ENCODE results near the gene PIGL. TPM values are rescaled to one million over a fixed set of nuclear protein-coding genes. Genes with fewer than 3 reads are reported as not detected.

Gene PIGL
- total and polyA plus RNA-seq, 4 donors: 8.9 to 38.1 (median 27.1) TPM

DNA sequence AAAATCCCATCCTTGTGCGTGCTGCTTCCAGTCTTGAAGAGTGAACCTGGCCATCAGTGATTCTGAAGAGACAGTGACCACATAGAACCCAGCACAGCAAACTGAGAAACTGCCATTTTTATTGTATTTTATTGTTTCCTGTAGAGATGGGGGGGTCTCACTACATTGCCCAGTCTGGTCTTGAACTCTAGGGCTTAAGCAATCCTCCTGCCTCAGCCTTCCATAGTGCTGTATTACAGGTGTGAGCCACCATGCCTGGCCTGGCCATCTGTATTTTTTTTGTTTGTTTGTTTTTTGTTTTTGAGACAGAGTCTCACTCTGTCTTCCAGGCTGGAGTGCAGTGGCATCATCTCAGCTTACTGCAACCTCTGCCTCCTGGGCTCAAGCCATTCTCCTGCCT lies 122.4 kb downstream of the PIGL start:
- peaks cover 0 to 2% (median 0%) of the 10 kb centered on the region in 4 donors for H3K9me3 ChIP-seq (ENCODE audit: control insufficient read depth in 4 of 4, insufficient read depth in 3 of 4, low read length in 3 of 4)
- no peak overlapping the region for H3K9ac ChIP-seq (ENCODE audit: insufficient read depth in 1 of 2, low read length in 2 of 2)
- no peak overlapping the region for H3K4me3 ChIP-seq
- no peaks in the 10 kb centered on the region for H3K4me1 ChIP-seq (ENCODE audit: control insufficient read depth in 5 of 5, insufficient read depth in 5 of 5, low read length in 5 of 5)
- no peak for ATAC-seq (ENCODE audit: insufficient read depth, low FRiP score)
- peaks cover 4 to 8% (median 5%) of the 10 kb centered on the region in 4 donors for H3K36me3 ChIP-seq (ENCODE audit: control insufficient read depth in 4 of 4, insufficient read depth in 4 of 4, low read length in 4 of 4)
- WGBS, 2 donors: 96 to 97% methylated on average over 1 of the region's 1 CpG
- no peak for DNase-seq
- H3K27me3 ChIP-seq (ENCODE audit: control insufficient read depth in 3 of 3, insufficient read depth in 3 of 3, low read length in 2 of 3): no peaks in the 10 kb centered on the region
- no peak overlapping the region for H3K27ac ChIP-seq (ENCODE audit: low read depth in 1 of 2, low read length in 1 of 2)
- TF ChIP-seq, protein P1, sequence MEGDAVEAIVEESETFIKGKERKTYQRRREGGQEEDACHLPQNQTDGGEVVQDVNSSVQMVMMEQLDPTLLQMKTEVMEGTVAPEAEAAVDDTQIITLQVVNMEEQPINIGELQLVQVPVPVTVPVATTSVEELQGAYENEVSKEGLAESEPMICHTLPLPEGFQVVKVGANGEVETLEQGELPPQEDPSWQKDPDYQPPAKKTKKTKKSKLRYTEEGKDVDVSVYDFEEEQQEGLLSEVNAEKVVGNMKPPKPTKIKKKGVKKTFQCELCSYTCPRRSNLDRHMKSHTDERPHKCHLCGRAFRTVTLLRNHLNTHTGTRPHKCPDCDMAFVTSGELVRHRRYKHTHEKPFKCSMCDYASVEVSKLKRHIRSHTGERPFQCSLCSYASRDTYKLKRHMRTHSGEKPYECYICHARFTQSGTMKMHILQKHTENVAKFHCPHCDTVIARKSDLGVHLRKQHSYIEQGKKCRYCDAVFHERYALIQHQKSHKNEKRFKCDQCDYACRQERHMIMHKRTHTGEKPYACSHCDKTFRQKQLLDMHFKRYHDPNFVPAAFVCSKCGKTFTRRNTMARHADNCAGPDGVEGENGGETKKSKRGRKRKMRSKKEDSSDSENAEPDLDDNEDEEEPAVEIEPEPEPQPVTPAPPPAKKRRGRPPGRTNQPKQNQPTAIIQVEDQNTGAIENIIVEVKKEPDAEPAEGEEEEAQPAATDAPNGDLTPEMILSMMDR (IDR thresholded peaks at IDR 0.05; ENCODE audit: control extremely low read depth, extremely low read depth): no peak

DNA sequence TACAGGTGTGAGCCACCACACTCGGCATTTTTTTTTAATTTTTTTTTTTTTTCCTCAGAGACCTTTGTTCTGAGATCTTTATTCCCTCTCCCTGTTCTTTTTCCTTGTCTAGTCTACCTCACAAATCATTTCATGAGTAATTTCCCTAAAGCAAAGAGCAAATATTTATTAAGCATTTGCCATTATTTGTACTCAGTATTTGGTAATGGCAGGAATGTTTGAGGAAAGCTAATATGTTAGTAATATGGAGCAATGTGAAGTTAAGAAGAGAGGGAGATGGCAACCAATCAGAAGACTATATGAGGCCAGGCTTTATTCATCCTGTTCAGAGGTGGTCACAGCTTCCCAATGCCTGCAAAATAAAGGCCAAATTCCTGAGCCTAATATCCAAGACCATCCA lies 122.9 kb downstream of the PIGL start:
- WGBS, 2 donors: 74 to 82% methylated on average over 1 of the region's 1 CpG

DNA sequence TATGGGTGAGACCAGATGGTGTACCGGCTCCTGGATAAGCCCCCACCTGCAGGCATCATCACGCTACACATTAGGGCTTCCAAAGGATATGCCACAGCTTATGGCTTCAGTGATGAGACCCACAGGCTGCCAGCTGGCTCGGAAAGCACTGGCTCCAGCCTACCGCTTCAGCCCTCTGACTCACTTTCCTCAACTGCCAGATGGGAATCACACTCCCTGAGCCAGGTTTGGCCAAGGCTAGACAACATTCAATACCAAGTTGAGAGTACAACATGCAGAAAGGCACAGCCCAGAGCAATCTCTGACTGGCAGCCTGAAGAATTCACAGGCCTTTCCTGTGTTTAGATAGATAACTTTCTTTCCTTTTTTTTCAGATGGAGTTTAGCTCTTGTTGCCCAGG lies 126.0 kb downstream of the PIGL start:
- Histone ChIP-seq H3K36me3 (ENCODE audit: control insufficient read depth in 4 of 4, insufficient read depth in 4 of 4, low read length in 4 of 4) (peaks cover 4 to 12% (median 8%) of the 10 kb centered on the region in 4 donors), H3K9ac (ENCODE audit: insufficient read depth in 1 of 2, low read length in 2 of 2) (no peak overlapping the region), H3K4me3 (no peak overlapping the region), H3K4me1 (ENCODE audit: control insufficient read depth in 5 of 5, insufficient read depth in 5 of 5, low read length in 5 of 5) (no peaks in the 10 kb centered on the region), H3K27me3 (ENCODE audit: control insufficient read depth in 3 of 3, insufficient read depth in 3 of 3, low read length in 2 of 3) (no peaks in the 10 kb centered on the region), H3K9me3 (ENCODE audit: control insufficient read depth in 4 of 4, insufficient read depth in 3 of 4, low read length in 3 of 4) (peaks cover 0 to 2% (median 0%) of the 10 kb centered on the region in 4 donors), H3K27ac (ENCODE audit: low read depth in 1 of 2, low read length in 1 of 2) (no peak overlapping the region)
- DNase-seq (no peak), ATAC-seq (ENCODE audit: insufficient read depth, low FRiP score) (no peak)
- 91 to 97% methylated on average over 4 of the region's 4 CpGs for WGBS, 2 donors
- TF ChIP-seq, protein P1 (IDR thresholded peaks at IDR 0.05; ENCODE audit: control extremely low read depth, extremely low read depth): no peak

More for the DNA sequence above, 122.9 kb downstream of the PIGL start:
- Histone ChIP-seq H3K9ac (ENCODE audit: insufficient read depth in 1 of 2, low read length in 2 of 2) (no peak overlapping the region), H3K4me3 (no peak overlapping the region), H3K36me3 (ENCODE audit: control insufficient read depth in 4 of 4, insufficient read depth in 4 of 4, low read length in 4 of 4) (peaks cover 4 to 8% (median 6%) of the 10 kb centered on the region in 4 donors), H3K27me3 (ENCODE audit: control insufficient read depth in 3 of 3, insufficient read depth in 3 of 3, low read length in 2 of 3) (no peaks in the 10 kb centered on the region), H3K4me1 (ENCODE audit: control insufficient read depth in 5 of 5, insufficient read depth in 5 of 5, low read length in 5 of 5) (no peaks in the 10 kb centered on the region), H3K9me3 (ENCODE audit: control insufficient read depth in 4 of 4, insufficient read depth in 3 of 4, low read length in 3 of 4) (peaks cover 0 to 2% (median 0%) of the 10 kb centered on the region in 4 donors), H3K27ac (ENCODE audit: low read depth in 1 of 2, low read length in 1 of 2) (no peak overlapping the region)
- DNase-seq: no peak
- TF ChIP-seq, protein P1 (IDR thresholded peaks at IDR 0.05; ENCODE audit: control extremely low read depth, extremely low read depth): no peak
- ATAC-seq (ENCODE audit: insufficient read depth, low FRiP score): no peak

DNA sequence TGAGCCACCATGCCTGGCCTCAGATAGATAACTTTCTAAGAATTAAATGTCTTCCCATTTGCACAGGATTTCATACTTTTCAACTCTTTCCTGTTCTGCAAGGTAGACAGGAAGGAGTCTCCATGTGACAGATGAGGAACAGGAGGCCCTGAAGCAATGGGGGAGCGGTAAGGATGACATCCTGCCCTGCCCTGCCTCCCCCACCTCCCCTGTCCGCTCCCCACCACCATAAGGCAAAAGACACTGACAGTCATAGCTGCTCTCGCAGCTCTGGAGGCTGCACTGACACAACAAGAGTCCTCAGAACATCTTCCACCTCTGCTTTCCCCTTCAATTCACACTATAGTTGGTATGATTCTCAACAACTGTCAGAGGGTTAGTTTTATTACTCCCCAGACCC lies 126.6 kb downstream of the PIGL start:
- H3K4me3 ChIP-seq: no peak overlapping the region
- ATAC-seq (ENCODE audit: insufficient read depth, low FRiP score): no peak

More for the DNA sequence above, 126.6 kb downstream of the PIGL start:
- TF ChIP-seq, protein P1 (IDR thresholded peaks at IDR 0.05; ENCODE audit: control extremely low read depth, extremely low read depth): no peak
- peaks cover 0 to 2% (median 0%) of the 10 kb centered on the region in 4 donors for H3K9me3 ChIP-seq (ENCODE audit: control insufficient read depth in 4 of 4, insufficient read depth in 3 of 4, low read length in 3 of 4)
- no peak overlapping the region for H3K27ac ChIP-seq (ENCODE audit: low read depth in 1 of 2, low read length in 1 of 2)
- 41 to 89% methylated on average over 3 of the region's 3 CpGs for WGBS, 2 donors
- DNase-seq: no peak
- no peak overlapping the region for H3K9ac ChIP-seq (ENCODE audit: insufficient read depth in 1 of 2, low read length in 2 of 2)
- no peaks in the 10 kb centered on the region for H3K4me1 ChIP-seq (ENCODE audit: control insufficient read depth in 5 of 5, insufficient read depth in 5 of 5, low read length in 5 of 5)
- H3K27me3 ChIP-seq (ENCODE audit: control insufficient read depth in 3 of 3, insufficient read depth in 3 of 3, low read length in 2 of 3): no peaks in the 10 kb centered on the region
- H3K36me3 ChIP-seq (ENCODE audit: control insufficient read depth in 4 of 4, insufficient read depth in 4 of 4, low read length in 4 of 4): peaks cover 4 to 12% (median 10%) of the 10 kb centered on the region in 4 donors

All from lung (tissue), 12 donors.